H1 (cell line): ENCODE results near the gene TEX14. TPM values are rescaled to one million over a fixed set of nuclear protein-coding genes. Genes with fewer than 3 reads are reported as not detected.
A peak's percentile ranks its signal among the peaks of the same experiment; 100 is the strongest.

Experiments
- CREB1 ChIP-seq: IDR thresholded peaks from 2 replicates; pipeline ENCODE4 v1.6.1; 2012; ENCODE audit warnings: inconsistent platforms
- GTF2F1 ChIP-seq: IDR thresholded peaks from 2 replicates; pipeline ENCODE4 v1.6.1; 2012; ENCODE audit warnings: low read depth, low read length, improper control_type of control experiment, borderline replicate concordance
- SP1 ChIP-seq: IDR thresholded peaks from 2 replicates; pipeline ENCODE4 v1.6.1; 2011; ENCODE audit warnings: low read depth, low read length
- polyA plus RNA-seq, 7 experiments: library from polyadenylated mRNA; depleted of rRNA in 3 of 7; stranded (reverse) in 5 of 7; unstranded in 2 of 7; fragments of >200 nt in 5 of 7; fragments of 200-250 nt in 2 of 7; gene quantifications; 1 replicate in 5 of 7; 2 replicates in 1 of 7; 4 replicates in 1 of 7; pipeline versions ENCODE4 v1.2.1 to v1.2.3, GENCODE V29; 2011 to 2013; ENCODE audit warnings: missing spikeins in 2 of 7, mixed read lengths in 2 of 7
- total RNA-seq: library from RNA; stranded (reverse); fragmentation: NEBNext Ultra II Directional; extraction: Animal tissue kit (Norgen Biotek cat#: 25700); gene quantifications from 2 replicates; pipeline ENCODE4 v1.2.1, GENCODE V29; 2021

TEX14 gene
- total and polyA plus RNA-seq, 2 of the 8 experiments (the other 6 are each of a cell fraction or from before 2014, with no cell fraction given): 0.83 to 2.5 TPM

DNA sequence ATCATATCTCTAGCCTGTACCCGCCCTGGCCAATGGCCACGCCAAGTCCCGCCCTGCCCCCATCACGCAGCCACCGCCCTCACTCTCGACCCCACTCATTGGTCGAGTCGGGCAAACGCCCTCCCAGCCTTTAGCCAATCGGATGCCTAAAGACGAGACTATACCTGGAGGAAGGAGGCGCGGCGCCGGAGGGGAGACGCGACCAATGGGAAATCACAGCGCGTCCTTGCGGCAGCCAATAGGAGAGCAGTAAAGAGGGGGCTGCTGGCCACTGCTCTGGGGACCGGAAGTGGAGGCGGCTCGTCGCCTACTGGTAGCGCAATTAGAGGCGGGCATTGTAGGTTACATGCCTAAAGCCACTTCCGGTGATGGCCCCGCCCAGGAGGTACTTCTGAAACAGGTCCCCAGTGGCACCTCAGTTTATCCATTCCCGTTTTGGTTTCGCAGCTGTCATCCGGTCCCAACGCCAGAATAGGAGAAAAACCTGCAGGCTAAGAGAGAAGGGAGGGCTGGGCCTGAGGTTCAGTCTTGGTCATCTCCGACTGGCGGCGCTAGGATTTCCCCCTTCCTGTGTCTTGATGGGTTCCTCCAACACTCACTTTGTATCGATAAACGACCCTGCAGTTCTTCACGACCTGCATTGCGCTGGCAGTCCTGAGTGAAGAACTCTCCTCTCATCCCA, 173.8 kb downstream of the TEX14 start (continued):
- TF ChIP-seq GTF2F1 (no peak), SP1 (peak; percentile 94), CREB1 (peak; percentile 91)
